ENCODE measurements around the gene SYS1.

The SYS1 gene

GRCh38 chr20:45390931-45391330 is 28.0 kb downstream of the SYS1 start:
- Histone ChIP-seq H3K27me3 (ENCODE audit: control insufficient read depth, low read length) (no peaks in the 10 kb centered on the region), H3K27ac (ENCODE audit: low read depth, low read length) (no peak overlapping the region), H4K20me1 (ENCODE audit: control insufficient read depth, insufficient read depth, low read depth, low read length) (no peaks in the 10 kb centered on the region), H3K9me2 (replicated peaks; ENCODE audit: control insufficient read depth, low read length) (no peaks in the 10 kb centered on the region), H3K4me2 (ENCODE audit: low read length) (no peak overlapping the region), H3F3A (ENCODE audit: control insufficient read depth, insufficient read depth) (no peaks in the 10 kb centered on the region), H3K79me2 (ENCODE audit: control insufficient read depth, low read length) (no peaks in the 10 kb centered on the region), H3K9me3 (ENCODE audit: control insufficient read depth, insufficient read depth, low read length) (no peaks in the 10 kb centered on the region), H3K4me3 (ENCODE audit: low read length) (no peak overlapping the region), H3K36me3 (ENCODE audit: control insufficient read depth, low read length) (no peaks in the 10 kb centered on the region), H3K4me1 (ENCODE audit: control insufficient read depth, low read length) (no peaks in the 10 kb centered on the region)
- TF ChIP-seq CTCF (IDR thresholded peaks at IDR 0.05; ENCODE audit: low read depth, low read length, poor library complexity, severe bottlenecking) (no peak), EZH2phosphoT487 (IDR thresholded peaks at IDR 0.05; ENCODE audit: borderline replicate concordance, low read length) (no peak)

- Histone ChIP-seq H3K27ac (ENCODE audit: low read depth, low read length) (no peak overlapping the region), H3F3A (ENCODE audit: control insufficient read depth, insufficient read depth) (no peaks in the 10 kb centered on the region), H4K20me1 (ENCODE audit: control insufficient read depth, insufficient read depth, low read depth, low read length) (no peaks in the 10 kb centered on the region), H3K36me3 (ENCODE audit: control insufficient read depth, low read length) (no peaks in the 10 kb centered on the region), H3K9me2 (replicated peaks; ENCODE audit: control insufficient read depth, low read length) (no peaks in the 10 kb centered on the region), H3K79me2 (ENCODE audit: control insufficient read depth, low read length) (no peaks in the 10 kb centered on the region), H3K4me3 (ENCODE audit: low read length) (no peak overlapping the region), H3K27me3 (ENCODE audit: control insufficient read depth, low read length) (no peaks in the 10 kb centered on the region), H3K4me1 (ENCODE audit: control insufficient read depth, low read length) (no peaks in the 10 kb centered on the region), H3K4me2 (ENCODE audit: low read length) (no peak overlapping the region), H3K9me3 (ENCODE audit: control insufficient read depth, insufficient read depth, low read length) (no peaks in the 10 kb centered on the region)
- TF ChIP-seq EZH2phosphoT487 (IDR thresholded peaks at IDR 0.05; ENCODE audit: borderline replicate concordance, low read length) (no peak), CTCF (IDR thresholded peaks at IDR 0.05; ENCODE audit: low read depth, low read length, poor library complexity, severe bottlenecking) (no peak)
These were observed 28.6 kb downstream of the SYS1 start for GRCh38 chr20:45391559-45391958.

GRCh38 chr20:45392733-45393132 is 29.8 kb downstream of the SYS1 start:
- no peaks in the 10 kb centered on the region for H3K36me3 ChIP-seq (ENCODE audit: control insufficient read depth, low read length)
- no peak overlapping the region for H3K4me2 ChIP-seq (ENCODE audit: low read length)
- TF ChIP-seq EZH2phosphoT487 (IDR thresholded peaks at IDR 0.05; ENCODE audit: borderline replicate concordance, low read length) (no peak), CTCF (IDR thresholded peaks at IDR 0.05; ENCODE audit: low read depth, low read length, poor library complexity, severe bottlenecking) (no peak)

More at GRCh38 chr20:45392733-45393132, 29.8 kb downstream of the SYS1 start:
- Histone ChIP-seq H3F3A (ENCODE audit: control insufficient read depth, insufficient read depth) (no peaks in the 10 kb centered on the region), H4K20me1 (ENCODE audit: control insufficient read depth, insufficient read depth, low read depth, low read length) (no peaks in the 10 kb centered on the region), H3K4me3 (ENCODE audit: low read length) (no peak overlapping the region), H3K27ac (ENCODE audit: low read depth, low read length) (no peak overlapping the region), H3K9me3 (ENCODE audit: control insufficient read depth, insufficient read depth, low read length) (no peaks in the 10 kb centered on the region), H3K9me2 (replicated peaks; ENCODE audit: control insufficient read depth, low read length) (no peaks in the 10 kb centered on the region), H3K27me3 (ENCODE audit: control insufficient read depth, low read length) (no peaks in the 10 kb centered on the region), H3K4me1 (ENCODE audit: control insufficient read depth, low read length) (no peaks in the 10 kb centered on the region), H3K79me2 (ENCODE audit: control insufficient read depth, low read length) (no peaks in the 10 kb centered on the region)
